Mesendoderm (in vitro differentiated cells): ENCODE data around the gene TACR2.

Experiments used
- DNase-seq: peaks from one replicate; pipeline ENCODE4 v3.0.0; 2013
- H2AK5ac ChIP-seq: 2 replicates; pipeline ENCODE4 v1.6.1; 2013; ENCODE audit warnings: low read length, inconsistent platforms
- H2BK120ac ChIP-seq: 2 replicates; pipeline ENCODE4 v1.6.1; 2013; ENCODE audit warnings: low read depth, mild to moderate bottlenecking, low read length, moderate library complexity, mixed read lengths
- H2BK15ac ChIP-seq: replicated peaks from 2 replicates; pipeline ENCODE4 v1.6.1; 2013; ENCODE audit warnings: low read depth, mild to moderate bottlenecking, moderate library complexity
- H2BK5ac ChIP-seq: 2 replicates; pipeline ENCODE4 v1.6.1; 2013; ENCODE audit warnings: low read length, inconsistent platforms
- H3K18ac ChIP-seq: 2 replicates; pipeline ENCODE4 v1.6.1; 2013; ENCODE audit warnings: mild to moderate bottlenecking, low read length, mixed read lengths
- H3K23ac ChIP-seq: one replicate; pipeline ENCODE4 v1.6.1; 2013; ENCODE audit warnings: low read length
- H3K27ac ChIP-seq: 2 replicates; pipeline ENCODE4 v1.5.1; 2013; ENCODE audit warnings: low read depth, mild to moderate bottlenecking, inconsistent platforms, low read length, moderate library complexity
- H3K27me3 ChIP-seq: 2 replicates; pipeline ENCODE4 v1.6.1; 2013; ENCODE audit warnings: low read length, control low read depth, mild to moderate bottlenecking, inconsistent platforms; ENCODE audit not compliant: insufficient read depth, poor library complexity
- H3K36me3 ChIP-seq: 2 replicates; pipeline ENCODE4 v1.6.1; 2013; ENCODE audit warnings: low read length, inconsistent platforms; ENCODE audit not compliant: control insufficient read depth, insufficient read depth
- H3K4ac ChIP-seq: one replicate; pipeline ENCODE4 v1.6.1; 2013; ENCODE audit warnings: low read depth, mild to moderate bottlenecking, low read length, moderate library complexity
- H3K4me1 ChIP-seq: 2 replicates; pipeline ENCODE4 v1.6.1; 2013; ENCODE audit warnings: low read depth, low read length, inconsistent platforms; ENCODE audit not compliant: control insufficient read depth
- H3K4me2 ChIP-seq: 2 replicates; pipeline ENCODE4 v1.6.1; 2013; ENCODE audit warnings: low read length
- H3K4me3 ChIP-seq: 2 replicates; pipeline ENCODE4 v1.5.1; 2013; ENCODE audit warnings: mild to moderate bottlenecking, low read length
- H3K56ac ChIP-seq: one replicate; pipeline ENCODE4 v1.6.1; 2013; ENCODE audit warnings: low read length
- H3K79me1 ChIP-seq: 2 replicates; pipeline ENCODE4 v1.6.1; 2013; ENCODE audit warnings: low read length, inconsistent platforms
- H3K79me2 ChIP-seq: 2 replicates; pipeline ENCODE4 v1.6.1; 2013; ENCODE audit warnings: mild to moderate bottlenecking, low read length; ENCODE audit not compliant: control insufficient read depth, insufficient read depth
- H3K9ac ChIP-seq: 2 replicates; pipeline ENCODE4 v1.6.1; 2013; ENCODE audit warnings: low read length, inconsistent platforms
- H4K5ac ChIP-seq: one replicate; pipeline ENCODE4 v1.6.1; 2013; ENCODE audit warnings: low read length
- H4K8ac ChIP-seq: one replicate; pipeline ENCODE4 v1.6.1; 2013; ENCODE audit warnings: low read depth, mild to moderate bottlenecking, control low read depth, low read length, moderate library complexity
- WGBS: extraction: QIAGEN DNeasy Blood & Tissue Kit; methylation state at CpG from one replicate; pipeline ENCODE4 v1.1.7; 2013; ENCODE audit warnings: low lambda C conversion rate, missing lambda C conversion rate; ENCODE audit not compliant: insufficient coverage; ENCODE audit errors: extremely low coverage; 5-methylcytosine and 5-hydroxymethylcytosine counted together

The TACR2 gene

GRCh38 chr10:69438536-69439349 lies 22.0 kb upstream of the TACR2 start:
- Histone ChIP-seq H3K27me3 (no peaks in the 10 kb centered on the region), H3K36me3 (no peaks in the 10 kb centered on the region), H3K4me1 (no peaks in the 10 kb centered on the region), H3K79me1 (no peaks in the 10 kb centered on the region), H2BK5ac (no peak overlapping the region), H3K4me2 (no peak overlapping the region), H3K23ac (no peak overlapping the region), H3K18ac (no peak overlapping the region), H2BK15ac (no peak overlapping the region), H3K9ac (no peak overlapping the region), H4K5ac (no peak overlapping the region), H2AK5ac (no peak overlapping the region), H3K4ac (no peak overlapping the region), H3K56ac (peak overlapping the region; percentile 15), H4K8ac (no peak overlapping the region), H3K79me2 (no peaks in the 10 kb centered on the region), H3K27ac (no peak overlapping the region), H3K4me3 (no peak overlapping the region), H2BK120ac (no peak overlapping the region)
- no CpG with 5 or more reads among the region's 10 CpGs for WGBS
- DNase-seq: peak; percentile 33

- no peak overlapping the region for H3K18ac ChIP-seq
- H3K27ac ChIP-seq: no peak overlapping the region
- no peak overlapping the region for H3K4ac ChIP-seq
- no peak overlapping the region for H2BK120ac ChIP-seq
- no peak overlapping the region for H2BK15ac ChIP-seq
- DNase-seq: no peak
- H3K27me3 ChIP-seq: no peaks in the 10 kb centered on the region
- no peak overlapping the region for H2AK5ac ChIP-seq
- H3K79me2 ChIP-seq: no peaks in the 10 kb centered on the region
- no peaks in the 10 kb centered on the region for H3K36me3 ChIP-seq
- H3K4me1 ChIP-seq: no peaks in the 10 kb centered on the region
- WGBS: no CpG with 5 or more reads among the region's 13 CpGs
- H3K9ac ChIP-seq: no peak overlapping the region
- no peak overlapping the region for H3K4me3 ChIP-seq
- no peak overlapping the region for H2BK5ac ChIP-seq
- H3K4me2 ChIP-seq: no peak overlapping the region
- H3K79me1 ChIP-seq: no peaks in the 10 kb centered on the region
- H4K5ac ChIP-seq: no peak overlapping the region
- H4K8ac ChIP-seq: no peak overlapping the region
- no peak overlapping the region for H3K56ac ChIP-seq
- H3K23ac ChIP-seq: no peak overlapping the region
Observed at GRCh38 chr10:69437321-69438259, 20.9 kb upstream of the TACR2 start.

- H2BK120ac ChIP-seq: no peak overlapping the region
- H4K5ac ChIP-seq: no peak overlapping the region
- no peaks in the 10 kb centered on the region for H3K79me2 ChIP-seq
- H3K4me2 ChIP-seq: no peak overlapping the region
- WGBS: no CpG with 5 or more reads among the region's 14 CpGs
- no peak overlapping the region for H4K8ac ChIP-seq
- H3K23ac ChIP-seq: no peak overlapping the region
- no peak overlapping the region for H2BK15ac ChIP-seq
- no peak overlapping the region for H3K4ac ChIP-seq
- no peak overlapping the region for H3K27ac ChIP-seq
- no peaks in the 10 kb centered on the region for H3K4me1 ChIP-seq
- H2BK5ac ChIP-seq: no peak overlapping the region
- H3K18ac ChIP-seq: no peak overlapping the region
- H3K27me3 ChIP-seq: no peaks in the 10 kb centered on the region
- DNase-seq: no peak
- H3K56ac ChIP-seq: no peak overlapping the region
- H3K4me3 ChIP-seq: no peak overlapping the region
- no peaks in the 10 kb centered on the region for H3K36me3 ChIP-seq
- no peaks in the 10 kb centered on the region for H3K79me1 ChIP-seq
- no peak overlapping the region for H3K9ac ChIP-seq
- no peak overlapping the region for H2AK5ac ChIP-seq
Observed at GRCh38 chr10:69435966-69436520, 19.3 kb upstream of the TACR2 start.

GRCh38 chr10:69434926-69435325 lies 18.2 kb upstream of the TACR2 start:
- no peak overlapping the region for H4K5ac ChIP-seq
- H2BK120ac ChIP-seq: no peak overlapping the region
- no peak overlapping the region for H4K8ac ChIP-seq
- H3K4me1 ChIP-seq: no peaks in the 10 kb centered on the region
- H3K9ac ChIP-seq: no peak overlapping the region
- H3K36me3 ChIP-seq: no peaks in the 10 kb centered on the region
- no peaks in the 10 kb centered on the region for H3K79me2 ChIP-seq
- DNase-seq: no peak
- H3K18ac ChIP-seq: no peak overlapping the region
- H3K4ac ChIP-seq: no peak overlapping the region
- H2BK15ac ChIP-seq: no peak overlapping the region
- H3K79me1 ChIP-seq: no peaks in the 10 kb centered on the region
- no peak overlapping the region for H3K23ac ChIP-seq
- no peak overlapping the region for H2BK5ac ChIP-seq
- no peak overlapping the region for H3K4me3 ChIP-seq
- H3K27ac ChIP-seq: no peak overlapping the region
- H2AK5ac ChIP-seq: no peak overlapping the region
- H3K27me3 ChIP-seq: no peaks in the 10 kb centered on the region
- H3K56ac ChIP-seq: no peak overlapping the region
- H3K4me2 ChIP-seq: no peak overlapping the region
- no CpG with 5 or more reads among the region's 11 CpGs for WGBS

GRCh38 chr10:69434169-69434568 lies 17.5 kb upstream of the TACR2 start:
- no peak overlapping the region for H2AK5ac ChIP-seq
- WGBS: no CpG with 5 or more reads among the region's 2 CpGs

More at GRCh38 chr10:69434169-69434568, 17.5 kb upstream of the TACR2 start:
- no peak overlapping the region for H3K18ac ChIP-seq
- H2BK5ac ChIP-seq: no peak overlapping the region
- no peak overlapping the region for H3K27ac ChIP-seq
- H3K4me3 ChIP-seq: no peak overlapping the region
- no peak overlapping the region for H3K9ac ChIP-seq
- H2BK120ac ChIP-seq: no peak overlapping the region
- H3K79me2 ChIP-seq: no peaks in the 10 kb centered on the region
- H3K4me2 ChIP-seq: no peak overlapping the region
- H3K23ac ChIP-seq: no peak overlapping the region
- DNase-seq: no peak
- H3K4me1 ChIP-seq: no peaks in the 10 kb centered on the region
- no peaks in the 10 kb centered on the region for H3K27me3 ChIP-seq
- no peak overlapping the region for H3K4ac ChIP-seq
- no peak overlapping the region for H4K8ac ChIP-seq
- H3K36me3 ChIP-seq: no peaks in the 10 kb centered on the region
- no peak overlapping the region for H3K56ac ChIP-seq
- no peaks in the 10 kb centered on the region for H3K79me1 ChIP-seq
- H2BK15ac ChIP-seq: no peak overlapping the region
- no peak overlapping the region for H4K5ac ChIP-seq
